Left renal pelvis (tissue), 4 donors: Measurements from ENCODE around the gene OR8B3. TPM values are rescaled to one million over a fixed set of nuclear protein-coding genes. Genes with fewer than 3 reads are reported as not detected.
"Not testable (repeated sequence)": the region's sequence is repeated elsewhere in the genome, so short reads cannot be mapped to it uniquely, and the experiment has no call there.

Experiments
- DNase-seq, 4 donors: peaks; one replicate each; pipeline ENCODE4 v3.0.0-alpha.2; 2013; ENCODE audit warnings: low read depth in 4 of 4, low spot score in 3 of 4
- polyA plus RNA-seq, 4 donors: library from polyadenylated mRNA; unstranded; fragments of 120-200 nt; gene quantifications; one replicate each; pipeline ENCODE4 v1.2.1, GENCODE V29; 2013; ENCODE audit not compliant: insufficient read length in 4 of 4

OR8B3 gene
- polyA plus RNA-seq = not detected

DNA sequence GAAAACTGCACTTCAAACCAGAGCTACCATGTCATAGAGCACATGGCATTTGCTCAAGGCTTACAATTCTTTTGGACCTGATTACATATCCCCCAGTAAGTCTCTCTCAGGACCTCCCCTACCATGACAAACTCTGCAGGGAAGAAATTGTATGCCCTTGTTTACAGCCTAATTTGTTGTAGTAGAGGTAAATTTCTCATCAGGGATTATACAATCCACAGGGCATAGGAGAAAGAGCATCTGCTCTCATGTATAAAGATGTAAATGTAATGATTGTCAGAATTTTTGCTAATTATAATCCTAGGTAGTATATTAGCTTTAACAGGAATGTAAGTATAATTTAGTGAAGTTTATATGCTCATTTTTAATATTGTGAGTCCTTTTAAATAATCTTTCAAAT is at the start of gene OR8B3:
OR8B3 (minus strand) TSS at position 101 of the 400 bp plus-strand sequence. CDS start 1,673 bp downstream, outside the sequence.
- no peak for DNase-seq

GRCh38 chr11:124446916-124447315 is 48.1 kb upstream of the OR8B3 start:
- no peak for DNase-seq

DNA sequence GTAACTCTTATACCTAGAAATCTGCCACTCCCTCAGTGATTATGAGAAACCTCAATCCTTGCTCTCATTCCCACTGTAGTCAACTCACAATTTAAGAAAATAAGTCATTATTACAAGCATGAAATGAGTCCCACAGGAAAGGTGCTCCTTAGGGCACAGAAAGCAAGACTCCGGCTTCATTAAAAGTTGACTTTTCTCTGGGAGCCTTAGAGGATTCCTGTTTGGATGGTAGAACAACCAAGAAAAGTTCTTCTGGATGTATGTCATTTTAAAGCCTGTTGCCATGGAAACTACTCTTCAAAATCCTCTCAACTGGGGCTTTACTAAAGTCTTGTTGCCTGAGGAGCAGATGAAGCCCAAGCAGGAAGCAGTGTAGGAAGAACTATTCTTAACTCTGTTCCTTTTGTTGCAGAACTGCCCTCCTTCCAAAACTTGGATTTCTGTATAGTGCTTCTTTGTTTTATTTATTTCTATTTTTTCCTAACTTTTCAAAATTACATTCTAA is 46.9 kb upstream of the OR8B3 start, which contains the start of gene OR8B8:
OR8B8 (minus strand) TSS at position 51 of the 505 bp plus-strand sequence. CDS start 4,611 bp downstream, outside the sequence.
- no peak for DNase-seq

GRCh38 chr11:124442847-124443246 is 44.0 kb upstream of the OR8B3 start:
- no peak for DNase-seq

- DNase-seq = no peak
Observed at GRCh38 chr11:124442442-124442841, 43.6 kb upstream of the OR8B3 start.

GRCh38 chr11:124441519-124441918 is 42.7 kb upstream of the OR8B3 start:
- DNase-seq = no peak

DNA sequence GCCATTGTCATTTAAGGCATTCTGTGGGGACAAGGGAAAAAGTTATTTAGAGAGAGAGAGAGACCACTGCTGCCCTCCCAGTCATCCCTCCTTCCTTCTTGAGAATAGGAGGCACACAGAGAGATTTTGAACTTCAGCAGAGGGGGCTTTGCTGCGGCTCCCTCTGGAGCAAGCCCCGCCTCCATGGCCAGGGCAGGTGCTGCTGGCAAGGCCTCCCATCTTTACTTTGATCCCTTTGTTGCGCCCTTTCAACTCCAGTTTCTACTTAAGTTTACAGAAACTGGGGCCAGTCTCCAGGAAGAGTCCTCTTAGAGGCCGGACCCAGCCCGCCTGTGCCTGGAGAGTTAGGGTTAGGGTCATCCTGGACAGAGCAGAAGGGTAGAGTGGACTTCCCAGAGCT is 42.3 kb upstream of the OR8B3 start:
- DNase-seq = no peak

DNA sequence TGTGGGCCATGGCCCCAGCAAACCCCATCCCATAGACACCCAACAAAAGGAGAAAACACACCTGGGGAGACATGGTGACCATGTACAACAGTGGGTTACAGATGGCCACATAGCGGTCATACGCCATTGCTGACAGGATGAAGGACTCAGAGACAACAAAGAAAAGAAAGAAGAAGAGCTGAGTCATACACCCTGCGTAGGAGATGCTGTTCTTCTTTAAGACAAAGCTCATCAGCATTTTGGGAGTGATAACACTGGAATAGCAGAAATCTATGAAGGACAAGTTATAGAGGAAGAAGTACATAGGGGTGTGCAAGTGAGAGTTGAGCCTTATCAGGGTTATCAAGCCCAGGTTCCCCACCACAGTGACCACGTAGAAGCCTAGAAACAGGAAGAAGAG is 41.8 kb upstream of the OR8B3 start:
- DNase-seq = no peak

DNA sequence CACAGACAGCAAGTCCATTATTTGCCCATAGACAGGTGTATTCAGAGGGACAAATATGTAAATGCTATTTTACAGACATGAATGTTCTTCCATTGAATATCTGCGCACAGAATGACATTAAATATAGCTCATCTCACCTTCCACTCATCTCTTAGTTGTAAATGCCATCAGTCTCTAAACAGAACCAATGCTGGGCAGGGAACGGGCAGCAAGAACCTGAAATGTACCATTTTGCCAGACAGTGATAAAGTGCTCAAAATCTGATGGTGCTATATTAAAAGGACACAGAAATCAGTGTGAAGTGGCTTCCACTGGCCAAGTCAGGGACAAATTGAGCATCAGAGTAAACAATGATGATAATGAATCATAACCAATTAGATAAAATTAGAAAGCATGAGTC is 35.9 kb upstream of the OR8B3 start:
- DNase-seq = no peak

GRCh38 chr11:124429599-124429998 is 30.8 kb upstream of the OR8B3 start:
- no peak for DNase-seq

GRCh38 chr11:124424384-124424921 is 25.6 kb upstream of the OR8B3 start, which contains the start of gene OR8B4:
TSS of gene OR8B4 (minus strand) at chr11:124424871. CDS start at chr11:124424871, 0 bp downstream.
- DNase-seq = no peak

- DNase-seq = no peak
Observed at GRCh38 chr11:124421043-124421442, 22.2 kb upstream of the OR8B3 start.

DNA sequence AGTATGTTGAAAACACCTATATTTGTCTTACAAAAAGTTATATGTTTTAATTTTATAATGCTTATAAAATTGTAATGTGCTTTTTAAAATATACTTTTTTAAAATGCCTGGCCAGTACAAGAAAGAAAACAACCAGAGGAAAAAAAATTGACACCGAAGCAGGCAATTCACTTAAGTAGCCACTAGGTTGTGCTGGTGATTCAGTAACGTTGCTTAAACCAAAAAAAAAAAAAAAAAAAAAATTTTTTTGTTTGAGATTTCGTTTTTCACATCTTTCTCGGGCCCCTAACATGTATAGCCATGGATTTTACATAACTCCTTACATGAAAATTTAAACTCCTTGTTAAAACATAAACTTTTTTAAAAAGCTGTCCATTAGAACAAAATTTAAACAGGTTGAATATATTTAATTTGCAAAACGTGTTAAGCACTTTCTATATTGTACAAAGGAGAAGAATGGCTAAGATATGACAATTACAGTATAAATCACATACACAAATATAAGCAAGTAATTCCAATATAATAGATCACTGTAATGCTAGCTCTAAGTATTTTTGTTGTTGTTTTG is 16.6 kb upstream of the OR8B3 start:
- DNase-seq = peak in 1 of 4 donors; percentile 3

DNA sequence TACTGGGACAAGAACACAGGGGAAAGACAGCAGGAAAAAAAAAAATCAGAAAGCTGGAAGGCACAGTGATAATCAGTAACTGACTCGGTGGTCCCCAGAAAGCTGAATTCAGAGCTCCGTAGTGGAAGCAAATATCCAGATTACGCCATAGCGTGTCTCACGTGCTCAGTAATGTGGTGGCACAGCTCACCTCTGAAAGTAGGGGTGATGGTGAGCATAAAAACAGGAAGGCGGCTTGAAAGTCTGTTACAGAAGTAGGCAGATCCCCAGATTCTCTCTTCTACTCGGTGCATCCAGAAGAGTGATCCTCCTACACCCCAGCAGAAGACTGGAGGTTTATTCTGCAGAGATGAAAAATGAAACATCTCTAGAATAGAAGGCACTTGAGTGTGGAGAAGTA is 11.1 kb upstream of the OR8B3 start:
- DNase-seq = no peak

DNA sequence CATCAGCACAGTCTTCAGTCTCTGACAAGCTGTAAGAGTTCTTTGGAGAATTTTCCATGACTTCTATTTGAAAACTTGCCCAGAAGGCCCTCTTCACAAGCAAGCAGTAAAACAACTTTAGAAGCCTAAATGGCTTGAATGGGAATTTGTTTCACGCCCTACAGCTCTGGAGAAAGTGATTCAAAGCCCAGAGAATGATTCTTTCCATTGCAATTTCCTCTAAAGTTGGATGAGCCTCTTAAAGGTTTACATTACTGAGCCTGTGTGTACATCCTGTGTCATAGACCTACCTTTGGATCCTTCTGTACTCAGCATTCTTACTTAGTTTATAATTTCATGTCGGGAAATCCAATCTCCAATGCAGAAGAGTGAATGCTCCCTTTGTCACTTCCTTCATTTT is 6.8 kb upstream of the OR8B3 start:
- DNase-seq = no peak

GRCh38 chr11:124403186-124403585 is 4.4 kb upstream of the OR8B3 start:
- DNase-seq = not testable (repeated sequence)

DNA sequence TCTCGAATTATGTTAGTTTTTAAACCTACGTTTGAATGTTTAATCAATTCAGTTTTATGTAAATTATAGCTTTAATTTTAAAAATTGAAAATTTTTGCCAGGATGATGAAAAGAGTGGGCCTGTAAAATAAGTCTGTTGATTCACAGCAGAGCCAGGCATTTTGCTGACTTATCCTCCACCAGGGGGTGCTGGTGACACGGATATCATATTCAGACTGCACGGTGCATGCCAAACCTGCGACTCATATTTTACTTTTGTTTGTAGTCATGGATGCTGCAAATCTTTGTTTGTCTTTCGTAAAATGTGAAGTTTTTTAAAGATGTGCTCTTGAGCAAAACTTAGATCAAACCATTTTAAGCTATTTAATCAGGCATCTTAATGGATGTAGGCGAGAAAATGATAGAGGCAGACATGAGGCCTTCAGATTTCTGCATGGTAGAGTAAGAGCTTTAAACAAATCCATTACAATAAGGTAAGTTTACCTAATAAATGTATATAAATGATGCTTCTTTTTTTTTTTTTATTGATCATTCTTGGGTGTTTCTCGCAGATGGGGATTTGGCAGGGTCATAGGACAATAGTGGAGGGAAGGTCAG is 3.6 kb upstream of the OR8B3 start:
- DNase-seq = peak in 2 of 4 donors; percentile 9 to 22

DNA sequence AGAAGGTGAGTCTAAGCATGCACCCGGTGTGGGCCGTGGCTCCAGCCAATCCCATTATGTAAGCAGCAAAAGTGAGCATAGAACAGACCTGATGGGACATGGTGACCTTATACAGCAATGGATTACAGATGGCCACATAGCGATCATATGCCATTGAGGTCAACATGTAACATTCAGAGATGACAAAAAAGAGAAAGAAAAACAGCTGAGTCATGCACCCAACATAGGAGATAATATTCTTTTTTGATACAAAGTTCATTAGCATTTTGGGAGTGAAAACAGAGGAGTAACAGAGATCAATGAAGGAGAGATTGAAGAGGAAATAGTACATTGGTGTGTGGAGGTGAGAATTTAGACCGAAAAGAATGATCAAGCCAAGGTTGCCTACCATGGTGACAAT is 2.0 kb downstream of the OR8B3 start:
- DNase-seq = not testable (repeated sequence)

DNA sequence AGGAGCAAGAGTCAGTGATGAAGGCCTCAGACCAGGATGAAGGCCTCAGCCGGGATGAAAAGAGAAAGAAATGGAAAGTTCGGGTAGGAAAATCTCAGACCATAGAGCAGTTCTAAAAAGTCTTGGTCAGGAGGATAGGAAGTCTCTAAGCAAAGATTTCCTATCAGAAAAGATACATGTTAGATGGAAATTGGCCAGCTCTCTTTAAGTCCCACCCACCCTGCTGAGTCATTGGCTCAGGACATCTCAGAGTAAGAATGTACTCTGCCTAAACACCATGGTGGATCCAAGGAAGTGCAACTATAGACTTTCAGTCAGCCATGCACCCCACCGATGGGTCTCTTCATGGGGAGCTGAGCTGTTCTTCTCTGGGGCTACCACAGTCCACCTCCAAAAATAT is 4.4 kb downstream of the OR8B3 start:
- DNase-seq = no peak

- no peak for DNase-seq
Observed at GRCh38 chr11:124384399-124384798, 14.4 kb downstream of the OR8B3 start, which contains the start of gene OR8B2. TSS of gene OR8B2 (minus strand) at chr11:124384499. CDS start at chr11:124383343, 1,156 bp downstream.

DNA sequence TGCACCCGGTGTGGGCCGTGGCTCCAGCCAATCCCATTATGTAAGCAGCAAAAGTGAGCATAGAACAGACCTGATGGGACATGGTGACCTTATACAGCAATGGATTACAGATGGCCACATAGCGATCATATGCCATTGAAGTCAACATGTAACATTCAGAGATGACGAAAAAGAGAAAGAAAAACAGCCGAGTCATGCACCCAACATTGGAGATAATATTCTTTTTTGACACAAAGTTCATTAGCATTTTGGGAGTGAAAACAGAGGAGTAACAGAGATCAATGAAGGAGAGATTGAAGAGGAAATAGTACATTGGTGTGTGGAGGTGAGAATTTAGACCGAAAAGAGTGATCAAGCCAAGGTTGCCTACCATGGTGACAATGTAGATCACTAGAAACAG is 16.0 kb downstream of the OR8B3 start:
- DNase-seq = not testable (repeated sequence)

- no peak for DNase-seq
Observed at GRCh38 chr11:124380585-124380984, 18.2 kb downstream of the OR8B3 start.
